ENCODE results near the gene CCDC63.

DNA sequence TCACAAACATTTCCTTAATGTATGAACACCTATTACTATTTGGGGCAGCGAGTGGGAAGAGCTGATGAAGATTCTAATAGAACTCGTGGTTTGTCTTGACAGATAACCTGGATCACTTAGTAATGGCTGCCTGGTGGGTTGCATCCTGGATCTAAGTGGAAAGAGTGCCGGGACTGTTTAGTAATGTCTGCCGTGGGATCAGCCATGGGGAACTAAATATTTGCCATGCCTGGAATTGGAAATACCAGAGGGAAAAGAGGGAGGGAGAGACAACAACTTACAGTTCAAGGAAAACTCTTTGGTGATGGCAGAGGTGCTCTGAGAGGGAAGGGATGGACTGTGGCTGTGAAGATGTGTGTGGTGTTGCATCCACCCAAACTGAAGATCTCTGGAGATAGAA lies 21.3 kb upstream of the CCDC63 start:
- TF ChIP-seq, protein P1, sequence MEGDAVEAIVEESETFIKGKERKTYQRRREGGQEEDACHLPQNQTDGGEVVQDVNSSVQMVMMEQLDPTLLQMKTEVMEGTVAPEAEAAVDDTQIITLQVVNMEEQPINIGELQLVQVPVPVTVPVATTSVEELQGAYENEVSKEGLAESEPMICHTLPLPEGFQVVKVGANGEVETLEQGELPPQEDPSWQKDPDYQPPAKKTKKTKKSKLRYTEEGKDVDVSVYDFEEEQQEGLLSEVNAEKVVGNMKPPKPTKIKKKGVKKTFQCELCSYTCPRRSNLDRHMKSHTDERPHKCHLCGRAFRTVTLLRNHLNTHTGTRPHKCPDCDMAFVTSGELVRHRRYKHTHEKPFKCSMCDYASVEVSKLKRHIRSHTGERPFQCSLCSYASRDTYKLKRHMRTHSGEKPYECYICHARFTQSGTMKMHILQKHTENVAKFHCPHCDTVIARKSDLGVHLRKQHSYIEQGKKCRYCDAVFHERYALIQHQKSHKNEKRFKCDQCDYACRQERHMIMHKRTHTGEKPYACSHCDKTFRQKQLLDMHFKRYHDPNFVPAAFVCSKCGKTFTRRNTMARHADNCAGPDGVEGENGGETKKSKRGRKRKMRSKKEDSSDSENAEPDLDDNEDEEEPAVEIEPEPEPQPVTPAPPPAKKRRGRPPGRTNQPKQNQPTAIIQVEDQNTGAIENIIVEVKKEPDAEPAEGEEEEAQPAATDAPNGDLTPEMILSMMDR (conservative IDR thresholded peaks at IDR 0.05 in 1 of 2, IDR thresholded peaks at IDR 0.05 in 1 of 2; ENCODE audit: low read depth in 1 of 2, low read length in 2 of 2), result no peak
- TF ChIP-seq EZH2 (IDR thresholded peaks at IDR 0.05; ENCODE audit: low read length, missing control alignments), result no peak

Data from fibroblast of lung (primary cell).